PC-9 (cell line): ENCODE measurements around the gene ADARB2. TPM values are rescaled to one million over a fixed set of nuclear protein-coding genes. Genes with fewer than 3 reads are reported as not detected.

ENCODE experiments used
- BruUV-seq: library from RNA; stranded (reverse); fragments of 400-500 nt; replicated peaks from 2 replicates; lab custom pipeline; 2021; lab: Mats Ljungman, UMichigan
- CTCF ChIA-PET: fragments of 300-600 bp; sonication (Branson Sonifier 250); formaldehyde crosslinking; loops from one replicate; lab custom pipeline; 2022; ENCODE audit warnings: antibody characterized with exemption; lab: Charles Lee
- POLR2A ChIA-PET: fragments of 300-600 bp; sonication (Branson Sonifier 250); formaldehyde crosslinking; loops from one replicate; lab custom pipeline; 2022; ENCODE audit warnings: antibody characterized with exemption; ENCODE audit not compliant: unreplicated experiment; lab: Charles Lee
- DNase-seq, 2 experiments: peaks; one replicate each; pipeline versions ENCODE4 v3.0.0 to v3.0.0-alpha.2; 2015 to 2022; ENCODE audit warnings: mixed read lengths in 1 of 2
- H2AFZ ChIP-seq: fragments of 200-600 bp; sonication (generic); 2 replicates; pipeline ENCODE4 v1.8.1; 2017; ENCODE audit warnings: antibody characterized with exemption
- H3F3A ChIP-seq: fragments of 200-600 bp; sonication (generic); 2 replicates; pipeline ENCODE4 v1.8.1; 2017; ENCODE audit warnings: antibody characterized with exemption, mild to moderate bottlenecking, low read depth; ENCODE audit not compliant: insufficient read depth
- H3K27ac ChIP-seq: fragments of 200-600 bp; sonication (generic); 2 replicates; pipeline ENCODE4 v1.6.1; 2016; ENCODE audit warnings: mixed run types
- H3K27me3 ChIP-seq: fragments of 200-600 bp; sonication (generic); 2 replicates; pipeline ENCODE4 v1.6.1; 2016; ENCODE audit warnings: low read depth, mixed run types; ENCODE audit not compliant: insufficient read depth
- H3K36me3 ChIP-seq: fragments of 200-600 bp; sonication (generic); 2 replicates; pipeline ENCODE4 v1.6.1; 2016; ENCODE audit warnings: low read depth, mixed run types
- H3K4me1 ChIP-seq: fragments of 200-600 bp; sonication (generic); replicated peaks from 2 replicates; pipeline ENCODE4 v1.6.1; 2016; ENCODE audit warnings: mixed run types; ENCODE audit not compliant: insufficient read depth
- H3K4me2 ChIP-seq: fragments of 200-600 bp; sonication (generic); 2 replicates; pipeline ENCODE4 v1.6.1; 2017; ENCODE audit warnings: mixed run types
- H3K4me3 ChIP-seq: fragments of 200-600 bp; sonication (generic); 2 replicates; pipeline ENCODE4 v1.6.1; 2016; ENCODE audit warnings: mixed run types
- H3K79me2 ChIP-seq: fragments of 200-600 bp; sonication (generic); 2 replicates; pipeline ENCODE4 v1.6.1; 2017; ENCODE audit warnings: low read depth, mixed run types
- H3K9me2 ChIP-seq: fragments of 200-600 bp; sonication (generic); 2 replicates; pipeline ENCODE4 v1.8.1; 2017; ENCODE audit warnings: mild to moderate bottlenecking; ENCODE audit not compliant: insufficient read depth
- H3K9me3 ChIP-seq: fragments of 200-600 bp; sonication (generic); 2 replicates; pipeline ENCODE4 v1.8.1; 2016; ENCODE audit warnings: low read depth; ENCODE audit not compliant: insufficient read depth
- H4K20me1 ChIP-seq: fragments of 200-600 bp; sonication (generic); 2 replicates; pipeline ENCODE4 v1.8.1; 2017; ENCODE audit not compliant: insufficient read depth
- EZH2 ChIP-seq: fragments of 200-600 bp; sonication (generic); IDR thresholded peaks from 2 replicates; pipeline ENCODE4 v1.8.0; 2017; ENCODE audit warnings: antibody characterized with exemption, low read depth
- intact Hi-C: fragments of 100-400 bp; cut with micrococcal nuclease; formaldehyde crosslinking; loops from one replicate; pipeline ENCODE4 v1.10.0; 2022; ENCODE audit not compliant: unreplicated experiment
- total RNA-seq: library from RNA; stranded (reverse); gene quantifications from 2 replicates; pipeline ENCODE4 v1.2.3, GENCODE V29; 2021
- TF ChIP-seq, protein P1 (sequence below): fragments of 200-600 bp; sonication (generic); conservative IDR thresholded peaks from 2 replicates; pipeline ENCODE4 v1.6.1; 2017; ENCODE audit warnings: mixed run types, antibody characterized with exemption, mild to moderate bottlenecking, moderate library complexity

ADARB2 gene
- total RNA-seq, 1 experiment from 2014 or later = not detected

DNA sequence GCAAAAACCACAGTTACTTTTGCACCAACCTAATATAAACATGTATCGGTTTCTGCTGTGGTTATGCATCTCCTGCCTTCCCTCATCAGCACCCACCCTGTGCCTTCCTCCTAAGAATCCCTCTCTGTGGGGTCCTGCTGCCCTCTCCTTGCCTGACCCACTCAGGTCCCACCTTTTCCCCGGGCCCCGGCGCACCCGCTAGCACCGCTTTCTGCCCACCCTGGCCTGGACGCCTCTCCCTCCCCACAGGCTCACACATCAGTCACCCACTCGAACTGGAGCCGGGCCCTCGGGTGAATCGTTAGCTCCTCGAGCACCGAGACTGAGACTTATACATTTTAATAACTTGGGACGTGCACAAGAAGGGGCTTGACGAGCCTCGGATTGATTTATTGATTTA lies 110.5 kb downstream of the ADARB2 start:
- Histone ChIP-seq H3K79me2 (no peaks in the 10 kb centered on the region), H3K4me2 (no peak overlapping the region), H3K9me3 (no peaks in the 10 kb centered on the region), H2AFZ (no peak overlapping the region), H4K20me1 (no peaks in the 10 kb centered on the region), H3K4me1 (no peaks in the 10 kb centered on the region), H3F3A (no peaks in the 10 kb centered on the region), H3K4me3 (no peak overlapping the region), H3K27ac (no peak overlapping the region), H3K9me2 (no peaks in the 10 kb centered on the region), H3K36me3 (no peaks in the 10 kb centered on the region), H3K27me3 (peaks cover 57% of the 10 kb centered on the region)
- intact Hi-C loops = no loop called here
- ChIA-PET CTCF (no interaction called here), POLR2A (no interaction called here)
- no TSS peak for BruUV-seq
- TF ChIP-seq, protein P1, sequence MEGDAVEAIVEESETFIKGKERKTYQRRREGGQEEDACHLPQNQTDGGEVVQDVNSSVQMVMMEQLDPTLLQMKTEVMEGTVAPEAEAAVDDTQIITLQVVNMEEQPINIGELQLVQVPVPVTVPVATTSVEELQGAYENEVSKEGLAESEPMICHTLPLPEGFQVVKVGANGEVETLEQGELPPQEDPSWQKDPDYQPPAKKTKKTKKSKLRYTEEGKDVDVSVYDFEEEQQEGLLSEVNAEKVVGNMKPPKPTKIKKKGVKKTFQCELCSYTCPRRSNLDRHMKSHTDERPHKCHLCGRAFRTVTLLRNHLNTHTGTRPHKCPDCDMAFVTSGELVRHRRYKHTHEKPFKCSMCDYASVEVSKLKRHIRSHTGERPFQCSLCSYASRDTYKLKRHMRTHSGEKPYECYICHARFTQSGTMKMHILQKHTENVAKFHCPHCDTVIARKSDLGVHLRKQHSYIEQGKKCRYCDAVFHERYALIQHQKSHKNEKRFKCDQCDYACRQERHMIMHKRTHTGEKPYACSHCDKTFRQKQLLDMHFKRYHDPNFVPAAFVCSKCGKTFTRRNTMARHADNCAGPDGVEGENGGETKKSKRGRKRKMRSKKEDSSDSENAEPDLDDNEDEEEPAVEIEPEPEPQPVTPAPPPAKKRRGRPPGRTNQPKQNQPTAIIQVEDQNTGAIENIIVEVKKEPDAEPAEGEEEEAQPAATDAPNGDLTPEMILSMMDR = no peak
- TF ChIP-seq EZH2 = no peak
- DNase-seq = no peak

DNA sequence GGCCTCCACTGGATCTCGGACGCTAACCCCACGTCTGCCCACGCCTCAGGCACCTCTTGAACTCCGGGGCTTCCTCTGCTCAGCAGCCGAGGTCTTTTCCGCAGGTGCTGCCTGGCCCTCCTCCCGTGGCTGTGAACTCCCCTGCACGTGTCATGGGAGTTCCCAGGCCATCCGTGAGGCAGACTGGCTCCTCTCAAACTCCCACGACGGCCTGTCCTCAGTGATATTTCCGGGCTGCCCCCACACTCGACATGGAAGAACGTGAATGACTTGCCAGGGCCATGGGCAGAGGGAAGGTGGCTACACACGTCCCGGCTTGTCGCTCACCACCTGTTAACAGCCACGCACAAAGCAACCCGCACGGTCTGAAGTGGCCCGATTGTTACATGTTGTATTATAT lies 110.9 kb downstream of the ADARB2 start:
- Histone ChIP-seq H3K36me3 (no peaks in the 10 kb centered on the region), H4K20me1 (no peaks in the 10 kb centered on the region), H3K27me3 (peaks cover 59% of the 10 kb centered on the region), H3K4me3 (no peak overlapping the region), H3K9me3 (no peaks in the 10 kb centered on the region), H2AFZ (no peak overlapping the region), H3K79me2 (no peaks in the 10 kb centered on the region), H3K9me2 (no peaks in the 10 kb centered on the region), H3K4me1 (no peaks in the 10 kb centered on the region), H3K4me2 (no peak overlapping the region), H3K27ac (no peak overlapping the region), H3F3A (no peaks in the 10 kb centered on the region)
- TF ChIP-seq EZH2 = no peak
- TF ChIP-seq, protein P1 = no peak
- ChIA-PET POLR2A (no interaction called here), CTCF (no interaction called here)
- intact Hi-C loops = no loop called here
- no TSS peak for BruUV-seq
- no peak for DNase-seq

DNA sequence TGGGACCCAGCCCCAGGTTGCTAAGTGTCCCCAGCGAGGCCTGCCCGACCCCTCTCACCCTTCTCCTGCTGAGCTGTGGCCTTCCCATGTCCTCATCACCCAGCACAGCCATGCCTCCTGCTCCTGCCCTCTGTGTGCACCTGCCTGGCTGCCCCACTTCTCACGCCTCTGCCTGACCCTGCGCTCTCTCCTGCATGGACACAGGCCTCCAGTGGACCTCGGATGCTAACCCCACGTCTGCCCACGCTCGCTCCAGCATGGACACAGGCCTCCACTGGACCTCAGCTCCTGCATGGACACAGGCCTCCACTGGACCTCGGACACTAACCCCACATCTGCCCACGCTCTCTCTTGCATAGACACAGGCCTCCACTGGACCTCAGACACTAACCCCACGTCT lies 111.6 kb downstream of the ADARB2 start:
- H3K27ac ChIP-seq = no peak overlapping the region
- intact Hi-C loops = no loop called here
- DNase-seq = no peak
- H3K9me2 ChIP-seq = no peaks in the 10 kb centered on the region
- H3K79me2 ChIP-seq = no peaks in the 10 kb centered on the region
- no peaks in the 10 kb centered on the region for H3K9me3 ChIP-seq
- H2AFZ ChIP-seq = no peak overlapping the region
- no peaks in the 10 kb centered on the region for H3K4me1 ChIP-seq
- BruUV-seq = no TSS peak
- no peaks in the 10 kb centered on the region for H4K20me1 ChIP-seq
- H3K4me3 ChIP-seq = no peak overlapping the region
- H3K4me2 ChIP-seq = no peak overlapping the region
- TF ChIP-seq EZH2 = no peak
- TF ChIP-seq, protein P1 = no peak
- ChIA-PET CTCF (no interaction called here), POLR2A (no interaction called here)
- peaks cover 60% of the 10 kb centered on the region for H3K27me3 ChIP-seq
- no peaks in the 10 kb centered on the region for H3F3A ChIP-seq
- H3K36me3 ChIP-seq = no peaks in the 10 kb centered on the region
